ENCODE results near the gene HBS1L. TPM values are rescaled to one million over a fixed set of nuclear protein-coding genes. Genes with fewer than 3 reads are reported as not detected.
"Not testable (repeated sequence)": the region's sequence is repeated elsewhere in the genome, so short reads cannot be mapped to it uniquely, and the experiment has no call there.

The HBS1L gene
- total RNA-seq, 2 experiments from 2014 or later: 82.9 to 93.1 TPM

GRCh38 chr6:135063926-135064325 lies 9.3 kb upstream of the HBS1L start:
- Histone ChIP-seq H3K9me2 (ENCODE audit: insufficient read depth, low read length) (no peaks in the 10 kb centered on the region), H3K79me2 (ENCODE audit: insufficient read depth, low read depth, low read length) (no peaks in the 10 kb centered on the region), H3K27ac (ENCODE audit: low read depth, low read length, poor library complexity, severe bottlenecking) (no peak overlapping the region), H3K36me3 (ENCODE audit: insufficient read depth, low read length) (no peaks in the 10 kb centered on the region), H4K20me1 (ENCODE audit: insufficient read depth, low read length) (no peaks in the 10 kb centered on the region), H3K4me3 (ENCODE audit: low read depth, low read length, poor library complexity, severe bottlenecking) (no peak overlapping the region), H3K4me2 (ENCODE audit: low read length) (no peak overlapping the region), H3K9me3 (ENCODE audit: low read length) (peaks cover 4% of the 10 kb centered on the region; the same call in 1 of the 2 replicates), H2AFZ (ENCODE audit: low read length) (no peak overlapping the region), H3K4me1 (ENCODE audit: insufficient read depth, low read length, poor library complexity, severe bottlenecking) (peaks cover 13% of the 10 kb centered on the region)
- CTCF ChIA-PET (ENCODE audit: unreplicated experiment): no interaction called here
- DNase-seq (ENCODE audit: low spot score): no peak
- TF ChIP-seq CTCF (conservative IDR thresholded peaks at IDR 0.05; ENCODE audit: low read length) (no peak), EZH2phosphoT487 (IDR thresholded peaks at IDR 0.05; ENCODE audit: borderline replicate concordance, low read depth, low read length) (no peak)
- intact Hi-C loops (cut with micrococcal nuclease; ENCODE audit: unreplicated experiment): no loop called here
- no TSS peak for BruUV-seq (replicated peaks)
- POLR2A ChIA-PET: interaction anchor here (0.6 to 2.2 kb wide), 4 partner anchors 9 to 81 kb away, joined by 3 to 14 read pairs (median 8); partner anchors contain the start of gene HBS1L

- intact Hi-C loops (cut with micrococcal nuclease; ENCODE audit: unreplicated experiment): no loop called here
- no peaks in the 10 kb centered on the region for H3K9me2 ChIP-seq (ENCODE audit: insufficient read depth, low read length)
- BruUV-seq (replicated peaks): no TSS peak
- peak overlapping the region; percentile 97 for H2AFZ ChIP-seq (ENCODE audit: low read length)
- CTCF ChIA-PET (ENCODE audit: unreplicated experiment): interaction anchor here (0.8 kb wide), 1 partner anchor 25 kb away, joined by 4 read pairs; no protein-coding TSS in a partner anchor
- no peaks in the 10 kb centered on the region for H4K20me1 ChIP-seq (ENCODE audit: insufficient read depth, low read length)
- no peaks in the 10 kb centered on the region for H3K79me2 ChIP-seq (ENCODE audit: insufficient read depth, low read depth, low read length)
- peaks cover 13% of the 10 kb centered on the region for H3K4me1 ChIP-seq (ENCODE audit: insufficient read depth, low read length, poor library complexity, severe bottlenecking)
- H3K36me3 ChIP-seq (ENCODE audit: insufficient read depth, low read length): no peaks in the 10 kb centered on the region
- no peak overlapping the region for H3K27ac ChIP-seq (ENCODE audit: low read depth, low read length, poor library complexity, severe bottlenecking)
- peak overlapping the region; percentile 24 for H3K4me3 ChIP-seq (ENCODE audit: low read depth, low read length, poor library complexity, severe bottlenecking)
- peak overlapping the region; percentile 39 for H3K4me2 ChIP-seq (ENCODE audit: low read length)
- TF ChIP-seq CTCF (conservative IDR thresholded peaks at IDR 0.05; ENCODE audit: low read length) (0 out of 2 replicates have a peak, but pooled peaks have one; percentile 29), EZH2phosphoT487 (IDR thresholded peaks at IDR 0.05; ENCODE audit: borderline replicate concordance, low read depth, low read length) (no peak)
- POLR2A ChIA-PET: interaction anchor here (0.6 to 2.2 kb wide), 23 partner anchors 8 to 1002 kb away, joined by 3 to 14 read pairs (median 4); partner anchors contain the start of gene HBS1L
- H3K9me3 ChIP-seq (ENCODE audit: low read length): peaks cover 4% of the 10 kb centered on the region; the same call in 1 of the 2 replicates
- DNase-seq (ENCODE audit: low spot score): peak; percentile 75
Measured at GRCh38 chr6:135062735-135063134, 8.1 kb upstream of the HBS1L start.

DNA sequence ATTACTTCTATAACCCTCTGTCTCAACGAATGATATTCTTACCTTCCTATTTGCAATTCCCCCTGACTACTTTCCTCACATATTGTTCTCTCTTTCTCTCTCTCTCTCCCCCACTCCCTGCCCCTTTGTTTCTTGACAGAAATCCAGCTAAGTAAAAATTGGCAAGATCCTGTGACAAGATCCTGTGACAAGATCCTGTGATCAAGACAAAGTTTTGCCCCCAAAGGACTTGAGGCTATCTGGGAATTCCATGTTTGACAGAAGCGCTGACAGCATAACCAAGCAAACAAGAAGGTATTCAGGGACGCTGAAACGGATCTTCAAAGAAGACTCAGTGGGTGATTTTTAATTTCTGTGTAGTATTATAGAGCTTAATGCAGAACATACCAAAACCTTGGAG lies 5.5 kb upstream of the HBS1L start:
- peaks cover 22% of the 10 kb centered on the region for H3K4me1 ChIP-seq (ENCODE audit: insufficient read depth, low read length, poor library complexity, severe bottlenecking)
- peaks cover 4% of the 10 kb centered on the region; the same call in 1 of the 2 replicates for H3K9me3 ChIP-seq (ENCODE audit: low read length)
- H3K4me2 ChIP-seq (ENCODE audit: low read length): no peak overlapping the region
- no peaks in the 10 kb centered on the region for H3K9me2 ChIP-seq (ENCODE audit: insufficient read depth, low read length)
- H3K27ac ChIP-seq (ENCODE audit: low read depth, low read length, poor library complexity, severe bottlenecking): no peak overlapping the region
- no peak overlapping the region for H3K4me3 ChIP-seq (ENCODE audit: low read depth, low read length, poor library complexity, severe bottlenecking)
- intact Hi-C loops (cut with micrococcal nuclease; ENCODE audit: unreplicated experiment): no loop called here
- BruUV-seq (replicated peaks): no TSS peak
- ChIA-PET CTCF (ENCODE audit: unreplicated experiment) (no interaction called here), POLR2A (interaction anchor here (0.6 to 0.7 kb wide), 2 partner anchors 365 to 417 kb away, joined by 3 read pairs; no protein-coding TSS in a partner anchor)
- H4K20me1 ChIP-seq (ENCODE audit: insufficient read depth, low read length): no peaks in the 10 kb centered on the region
- H2AFZ ChIP-seq (ENCODE audit: low read length): peak overlapping the region; percentile 13; the same call in 1 of the 2 replicates
- no peak for DNase-seq (ENCODE audit: low spot score)
- TF ChIP-seq CTCF (conservative IDR thresholded peaks at IDR 0.05; ENCODE audit: low read length) (no peak), EZH2phosphoT487 (IDR thresholded peaks at IDR 0.05; ENCODE audit: borderline replicate concordance, low read depth, low read length) (no peak)
- H3K79me2 ChIP-seq (ENCODE audit: insufficient read depth, low read depth, low read length): no peaks in the 10 kb centered on the region
- no peaks in the 10 kb centered on the region for H3K36me3 ChIP-seq (ENCODE audit: insufficient read depth, low read length)

- intact Hi-C loops (cut with micrococcal nuclease; ENCODE audit: unreplicated experiment); H4K20me1 ChIP-seq (ENCODE audit: insufficient read depth, low read length); H3K4me2 ChIP-seq (ENCODE audit: low read length); H3K9me2 ChIP-seq (ENCODE audit: insufficient read depth, low read length); H3K36me3 ChIP-seq (ENCODE audit: insufficient read depth, low read length); CTCF ChIA-PET (ENCODE audit: unreplicated experiment); H3K4me3 ChIP-seq (ENCODE audit: low read depth, low read length, poor library complexity, severe bottlenecking); H3K27ac ChIP-seq (ENCODE audit: low read depth, low read length, poor library complexity, severe bottlenecking); DNase-seq (ENCODE audit: low spot score); H3K9me3 ChIP-seq (ENCODE audit: low read length); H2AFZ ChIP-seq (ENCODE audit: low read length); BruUV-seq (replicated peaks): not testable (repeated sequence)
- Histone ChIP-seq H3K4me1 (ENCODE audit: insufficient read depth, low read length, poor library complexity, severe bottlenecking) (peaks cover 27% of the 10 kb centered on the region), H3K79me2 (ENCODE audit: insufficient read depth, low read depth, low read length) (peaks cover 13% of the 10 kb centered on the region)
- POLR2A ChIA-PET: interaction anchor here (0.9 to 1.5 kb wide), 2 partner anchors 28 to 43 kb away, joined by 3 read pairs; no protein-coding TSS in a partner anchor
Measured at GRCh38 chr6:135058299-135058698, 3.7 kb upstream of the HBS1L start.
